Stimulated activated CD8-positive, alpha-beta memory T cell treated with anti-CD3 and anti-CD28 coated beads, Interleukin-12 subunit alpha, Interleukin-12 subunit beta, amount 100 ng/mL, for 1 hour (primary cell): ENCODE results near the gene CERT1.
"Not testable (repeated sequence)": the region's sequence is repeated elsewhere in the genome, so short reads cannot be mapped to it uniquely, and the experiment has no call there.

Experiments used
- DNase-seq: peaks from one replicate; pipeline ENCODE4 v3.0.0-alpha.2; 2020; ENCODE audit warnings: low read depth

CERT1 gene, protein sequence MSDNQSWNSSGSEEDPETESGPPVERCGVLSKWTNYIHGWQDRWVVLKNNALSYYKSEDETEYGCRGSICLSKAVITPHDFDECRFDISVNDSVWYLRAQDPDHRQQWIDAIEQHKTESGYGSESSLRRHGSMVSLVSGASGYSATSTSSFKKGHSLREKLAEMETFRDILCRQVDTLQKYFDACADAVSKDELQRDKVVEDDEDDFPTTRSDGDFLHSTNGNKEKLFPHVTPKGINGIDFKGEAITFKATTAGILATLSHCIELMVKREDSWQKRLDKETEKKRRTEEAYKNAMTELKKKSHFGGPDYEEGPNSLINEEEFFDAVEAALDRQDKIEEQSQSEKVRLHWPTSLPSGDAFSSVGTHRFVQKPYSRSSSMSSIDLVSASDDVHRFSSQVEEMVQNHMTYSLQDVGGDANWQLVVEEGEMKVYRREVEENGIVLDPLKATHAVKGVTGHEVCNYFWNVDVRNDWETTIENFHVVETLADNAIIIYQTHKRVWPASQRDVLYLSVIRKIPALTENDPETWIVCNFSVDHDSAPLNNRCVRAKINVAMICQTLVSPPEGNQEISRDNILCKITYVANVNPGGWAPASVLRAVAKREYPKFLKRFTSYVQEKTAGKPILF

DNA sequence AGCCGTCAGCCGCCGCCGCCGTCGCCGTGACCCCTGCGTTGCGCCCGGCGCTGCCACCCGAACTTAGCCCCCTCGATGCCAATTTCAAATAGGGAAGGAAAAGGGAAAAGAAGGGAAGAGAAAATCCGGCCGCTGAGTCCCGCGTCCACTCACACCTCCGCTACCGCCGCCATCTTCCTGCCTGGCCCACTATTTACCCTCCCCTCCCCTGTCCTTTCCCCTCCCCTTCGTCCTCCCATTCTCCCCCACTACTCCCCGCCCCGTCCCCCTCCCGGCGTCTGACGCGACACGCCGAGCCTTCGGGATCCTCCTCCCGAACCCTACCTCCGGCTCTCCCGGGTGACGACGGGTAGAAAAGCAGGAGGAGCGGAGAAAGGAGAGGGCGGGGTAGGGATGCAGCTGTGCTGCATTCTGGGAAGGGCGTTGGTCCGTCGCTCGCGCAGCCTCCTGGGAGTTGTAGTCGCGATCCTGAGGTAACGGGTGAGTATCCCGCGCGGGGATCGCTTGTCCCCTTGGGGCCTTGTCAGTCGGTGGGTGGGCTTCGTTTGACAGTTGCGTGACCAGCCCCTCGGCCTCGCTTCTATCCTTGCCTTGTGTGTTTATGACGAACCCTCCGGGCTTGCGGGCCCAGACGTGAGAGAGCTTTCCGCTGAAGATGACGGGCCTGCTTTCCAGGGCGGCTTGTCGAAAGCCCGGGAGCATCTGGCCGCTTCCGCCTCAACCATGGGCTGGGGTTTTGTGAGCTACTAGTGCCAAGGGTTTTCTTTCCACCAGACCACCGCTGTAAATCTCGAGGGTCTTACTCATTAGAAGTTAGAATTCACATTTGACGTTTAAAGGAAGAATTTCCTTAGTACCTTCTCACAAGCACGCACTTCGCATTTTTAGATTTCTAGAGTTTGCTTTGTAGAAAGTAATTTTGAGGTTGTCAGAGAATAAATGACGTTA, at the start of gene CERT1, which contains the start of gene POLK:
CERT1 (minus strand) TSS at position 195 of the 948 bp plus-strand sequence. CDS start 422 bp downstream, outside the sequence.
POLK (plus strand) TSS at position 457 of the 948 bp plus-strand sequence.
- DNase-seq: peak; percentile 86

DNA sequence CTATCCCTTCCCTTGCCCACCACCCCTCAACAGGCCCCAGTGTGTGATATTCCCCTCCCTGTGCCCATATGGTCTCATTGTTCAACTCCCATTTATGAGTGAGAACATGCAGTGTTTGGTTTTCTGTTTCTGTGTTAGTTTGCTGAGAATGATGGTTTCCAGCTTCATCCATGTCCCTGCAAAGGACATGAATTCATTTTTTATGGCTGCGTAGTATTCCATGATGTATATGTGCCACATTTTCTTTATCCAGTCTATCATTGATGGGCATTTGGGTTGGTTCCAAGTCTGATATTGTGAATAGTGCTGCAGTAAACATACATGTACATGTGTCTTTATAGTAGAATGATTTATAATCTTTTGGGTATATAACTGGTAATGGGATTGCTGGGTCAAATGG, 49.2 kb upstream of the CERT1 start:
- DNase-seq: not testable (repeated sequence)

DNA sequence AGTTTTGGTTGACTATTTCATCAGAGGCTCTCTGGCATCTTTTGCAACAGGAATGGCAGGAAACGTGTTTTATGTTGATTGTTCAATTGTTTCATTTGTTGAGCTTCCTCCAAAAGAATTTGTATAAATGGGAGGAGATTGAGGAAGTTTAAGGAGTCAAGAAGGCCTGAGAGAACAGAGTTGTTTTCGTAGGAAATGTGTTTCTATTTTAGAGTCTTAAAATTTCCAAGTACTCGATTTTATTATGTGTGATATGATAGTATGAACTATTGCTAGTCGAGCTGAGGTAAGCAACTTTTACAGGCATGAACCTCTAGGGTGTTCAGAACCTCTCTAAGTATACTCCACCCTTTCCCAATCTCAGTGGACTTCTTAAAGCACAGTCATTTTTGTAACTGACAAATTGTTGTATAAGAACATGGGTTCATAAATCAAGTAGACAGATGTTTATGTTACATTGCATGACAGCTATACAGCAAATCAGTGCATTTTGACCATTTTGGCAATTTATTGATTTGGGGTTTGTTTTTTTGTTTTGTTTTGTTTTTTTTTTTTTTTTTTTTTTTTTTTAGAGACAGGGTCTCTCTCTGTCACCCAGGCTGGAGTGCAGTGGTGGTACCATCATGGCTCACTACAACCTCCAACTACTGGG, 47.7 kb upstream of the CERT1 start:
- DNase-seq: no peak

DNA sequence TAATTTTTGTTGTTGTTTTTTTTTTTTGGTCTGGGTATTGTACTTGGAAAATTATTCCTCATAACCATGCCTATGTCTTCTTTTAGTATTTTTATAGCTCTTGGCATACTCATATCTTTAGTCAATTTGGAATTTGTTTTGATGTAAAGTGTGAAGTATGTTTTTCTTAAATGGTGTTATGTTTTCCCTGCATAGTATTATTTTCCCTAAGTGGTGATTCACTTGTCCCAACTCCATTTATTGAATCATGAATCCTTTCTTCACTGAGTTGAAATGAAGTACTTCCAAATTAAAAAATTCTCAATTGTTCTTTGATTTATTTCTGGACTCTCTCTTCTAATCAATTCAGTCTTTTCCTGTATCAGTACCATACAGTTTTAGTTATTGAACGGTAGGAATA, 46.8 kb upstream of the CERT1 start:
- DNase-seq: no peak

DNA sequence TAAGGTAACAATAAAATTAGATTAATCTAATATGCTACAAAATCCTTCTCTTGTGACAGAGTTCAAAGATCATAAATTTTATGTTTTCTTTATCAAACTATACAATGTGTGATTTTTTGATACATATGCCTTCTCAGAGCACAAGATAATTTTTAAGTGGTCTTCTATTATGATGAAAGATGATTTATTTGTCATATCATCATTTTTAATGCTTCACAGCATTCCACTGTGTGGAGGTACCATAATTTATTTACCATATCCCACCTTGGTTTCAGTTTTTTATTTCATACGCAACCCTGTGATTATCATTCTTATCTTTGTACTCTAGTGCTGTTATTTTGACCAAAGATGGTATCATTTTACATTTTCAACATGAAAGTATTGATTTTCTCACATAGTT, 41.9 kb upstream of the CERT1 start:
- DNase-seq: no peak

DNA sequence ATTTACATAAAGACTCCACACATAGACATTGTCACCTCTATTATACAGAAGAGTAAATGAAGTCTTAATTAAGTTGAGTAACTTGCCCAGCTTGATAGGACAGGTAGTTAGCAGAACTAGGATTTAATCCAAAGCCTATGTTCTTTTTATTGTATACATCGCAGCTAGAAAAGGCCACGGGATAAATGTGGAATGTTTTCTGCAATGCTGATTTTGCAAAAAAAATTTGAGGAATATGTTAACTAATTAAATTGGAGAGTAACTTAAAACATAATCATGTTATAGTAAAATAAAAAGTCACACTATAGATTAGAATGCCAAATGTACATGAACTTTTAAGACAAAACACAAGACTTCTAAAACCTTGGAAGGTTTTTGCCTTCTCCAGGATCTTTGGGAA, 41.3 kb upstream of the CERT1 start:
- no peak for DNase-seq

DNA sequence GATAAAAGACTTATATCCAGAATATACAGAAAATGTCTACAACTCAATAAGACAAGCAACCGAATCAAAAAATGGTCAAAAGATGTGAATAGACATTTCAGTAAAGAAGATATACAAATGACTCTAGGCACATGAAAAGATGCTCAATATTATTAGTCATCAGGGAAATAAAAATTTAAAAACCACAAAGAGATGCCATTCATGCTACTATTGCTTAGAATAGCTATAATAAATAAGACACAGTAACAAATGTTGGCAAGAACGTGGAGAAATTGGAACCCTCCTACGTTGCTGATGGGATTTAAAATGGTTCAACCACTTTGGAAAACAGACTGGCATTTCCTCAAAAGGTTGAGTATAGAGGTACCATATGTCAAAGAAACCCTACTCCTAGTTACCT, 40.0 kb upstream of the CERT1 start:
- no peak for DNase-seq

DNA sequence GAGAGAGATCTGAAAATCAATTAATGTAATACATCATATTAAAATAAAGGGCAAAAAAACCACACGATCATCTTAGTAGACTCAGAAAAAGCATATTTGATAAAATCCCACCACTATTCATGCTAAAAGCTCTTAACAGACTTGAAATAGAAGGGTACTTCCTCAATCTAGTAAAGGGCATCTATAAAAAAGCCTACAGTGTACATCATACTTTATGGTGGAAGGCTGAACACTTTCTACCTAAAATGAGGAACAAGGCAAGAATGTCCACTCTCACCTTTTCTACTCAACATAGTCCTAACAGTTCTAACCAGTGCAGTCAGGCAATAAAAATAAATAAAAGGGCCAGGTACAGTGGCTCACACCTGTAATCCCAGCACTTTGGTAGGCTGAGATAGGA, 39.2 kb upstream of the CERT1 start:
- DNase-seq: no peak

DNA sequence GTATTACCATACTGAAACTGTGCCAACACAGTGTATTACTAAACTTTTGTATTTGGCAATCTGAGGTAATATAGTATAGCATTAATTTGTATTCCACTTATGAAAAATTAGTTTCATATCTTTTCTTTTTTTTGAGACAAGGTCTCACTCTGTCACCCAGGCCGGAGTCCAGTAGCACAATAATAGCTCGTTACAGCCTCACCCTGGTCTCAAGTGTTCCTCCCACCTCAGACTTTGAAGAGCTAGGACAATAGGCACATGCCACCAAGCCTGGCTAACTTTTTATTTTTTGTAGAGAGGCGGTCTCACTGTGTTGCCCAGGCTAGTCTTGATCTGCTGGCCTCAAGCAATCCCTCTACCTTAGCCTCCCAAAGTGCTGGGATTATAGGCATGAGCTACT, 36.4 kb upstream of the CERT1 start:
- no peak for DNase-seq

DNA sequence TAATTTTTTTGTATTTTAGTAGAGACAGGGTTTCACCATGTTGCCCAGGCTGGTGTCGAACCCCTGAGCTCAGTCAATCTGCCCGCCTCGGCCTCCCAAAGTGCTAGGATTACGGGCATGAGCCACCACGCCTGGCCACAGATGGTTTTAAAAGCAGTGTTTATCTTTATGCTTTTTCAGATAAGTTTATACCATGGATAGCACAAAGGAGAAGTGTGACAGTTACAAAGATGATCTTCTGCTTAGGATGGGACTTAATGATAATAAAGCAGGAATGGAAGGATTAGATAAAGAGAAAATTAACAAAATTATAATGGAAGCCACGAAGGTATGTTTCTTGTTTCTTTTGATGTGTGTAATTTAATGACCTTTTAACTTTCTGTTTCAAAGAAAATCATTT, 35.4 kb upstream of the CERT1 start:
- DNase-seq: no peak

DNA sequence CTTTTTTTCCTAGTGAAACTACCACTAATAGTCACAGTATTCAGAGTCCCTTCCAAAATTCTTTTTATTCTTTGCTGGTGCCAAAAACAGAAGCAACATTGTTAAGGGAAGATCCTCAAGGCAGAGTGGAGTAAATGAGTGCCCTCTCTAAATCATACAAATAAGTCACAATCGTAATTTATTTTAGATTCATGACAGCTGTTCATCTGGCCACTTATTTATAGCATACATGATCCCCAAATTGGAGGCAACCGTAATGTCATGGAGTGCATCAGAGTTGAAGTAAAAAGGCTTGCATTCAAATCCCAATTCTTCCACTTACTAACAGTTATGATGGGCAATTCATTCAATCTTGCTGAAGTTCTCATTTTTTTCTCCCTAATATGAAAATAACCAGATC, 33.7 kb upstream of the CERT1 start:
- no peak for DNase-seq

DNA sequence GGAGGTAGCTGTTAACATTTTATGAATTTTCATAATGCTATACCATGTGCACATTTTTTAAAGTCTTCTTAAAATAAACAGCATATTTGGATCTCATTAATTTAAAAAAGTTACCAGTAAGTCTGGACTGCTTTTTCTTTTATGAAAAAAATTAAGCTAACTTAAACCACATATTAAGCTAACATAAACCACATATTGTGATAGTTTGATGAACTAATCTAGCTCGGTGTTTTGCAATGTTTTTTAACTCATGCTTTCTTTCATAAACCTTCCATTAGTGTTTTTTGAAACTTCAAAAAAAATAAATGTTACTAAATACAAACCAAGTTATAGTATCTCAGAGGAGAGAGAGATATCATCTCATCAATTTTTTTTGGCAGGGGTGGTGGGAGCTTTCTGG, 26.8 kb upstream of the CERT1 start:
- DNase-seq: no peak

DNA sequence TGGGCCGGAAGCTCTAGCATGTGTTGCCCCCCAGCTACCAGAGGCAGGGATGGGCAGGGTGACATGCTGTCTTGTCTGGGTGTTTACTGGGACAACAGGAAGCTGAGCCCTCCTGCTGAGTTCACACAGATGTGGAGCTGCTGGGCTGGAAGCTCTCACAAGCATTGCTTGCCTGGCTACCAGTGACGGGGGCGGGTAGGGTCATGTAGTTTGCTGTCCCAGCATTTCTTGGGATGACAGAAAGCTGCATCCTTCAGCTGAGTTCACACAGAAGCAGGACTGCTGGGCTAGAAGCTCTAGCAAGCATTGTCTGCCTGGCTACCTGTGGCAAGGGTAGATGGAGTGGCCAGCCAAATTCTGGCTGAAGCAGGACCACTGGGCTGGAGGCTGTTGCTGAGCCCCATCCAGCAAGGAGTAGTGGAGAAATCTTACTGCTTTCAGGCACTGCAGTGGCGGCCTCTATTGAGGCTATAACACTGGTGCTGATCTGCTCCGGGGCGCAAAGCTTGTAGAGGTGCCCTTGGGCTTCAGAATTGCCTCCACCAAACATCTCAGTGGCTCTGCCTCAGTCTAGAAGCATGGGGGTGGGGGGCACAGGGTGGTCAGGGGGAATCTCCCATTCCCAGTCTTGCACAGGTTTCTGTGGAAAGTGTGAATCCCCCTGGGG, 25.4 kb upstream of the CERT1 start:
- no peak for DNase-seq

DNA sequence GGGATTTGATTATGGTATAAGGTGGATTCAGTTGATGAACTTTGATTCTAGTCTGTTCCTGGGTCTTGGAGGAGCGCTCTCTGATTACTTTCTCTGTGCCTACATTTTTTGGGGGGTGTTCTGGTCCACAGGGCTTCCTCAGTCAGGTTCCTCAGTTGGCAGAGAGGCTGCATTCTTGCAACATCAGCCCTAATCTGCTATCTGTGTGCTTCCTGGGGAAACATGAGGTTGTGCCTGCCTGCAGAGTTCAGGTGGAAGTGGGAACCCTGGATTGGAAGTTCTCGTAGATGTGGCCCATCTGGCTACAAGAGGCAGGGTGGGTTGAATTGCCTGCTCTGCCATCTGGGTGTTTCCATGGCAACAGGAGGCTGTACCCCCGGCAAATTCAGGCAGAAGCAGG, 24.7 kb upstream of the CERT1 start:
- no peak for DNase-seq

DNA sequence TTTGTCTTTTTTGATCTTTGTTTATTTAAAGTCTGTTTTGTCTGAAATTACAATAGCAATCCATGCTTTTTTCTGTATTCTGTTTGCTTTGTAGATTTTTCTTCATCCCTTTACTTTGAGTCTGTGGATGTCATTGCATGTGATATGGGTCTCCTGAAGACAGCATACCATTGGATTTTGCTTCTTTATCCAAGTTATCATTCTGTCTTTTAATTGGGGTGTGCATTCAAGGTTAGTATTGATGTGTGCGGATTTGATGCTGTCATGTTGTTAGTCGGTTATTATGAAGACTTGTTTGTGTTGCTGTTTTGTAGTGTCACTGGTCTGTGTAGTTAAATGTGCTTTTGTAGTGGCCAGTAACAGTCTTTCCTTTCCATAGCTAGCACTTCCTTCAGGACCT, 23.3 kb upstream of the CERT1 start:
- no peak for DNase-seq

DNA sequence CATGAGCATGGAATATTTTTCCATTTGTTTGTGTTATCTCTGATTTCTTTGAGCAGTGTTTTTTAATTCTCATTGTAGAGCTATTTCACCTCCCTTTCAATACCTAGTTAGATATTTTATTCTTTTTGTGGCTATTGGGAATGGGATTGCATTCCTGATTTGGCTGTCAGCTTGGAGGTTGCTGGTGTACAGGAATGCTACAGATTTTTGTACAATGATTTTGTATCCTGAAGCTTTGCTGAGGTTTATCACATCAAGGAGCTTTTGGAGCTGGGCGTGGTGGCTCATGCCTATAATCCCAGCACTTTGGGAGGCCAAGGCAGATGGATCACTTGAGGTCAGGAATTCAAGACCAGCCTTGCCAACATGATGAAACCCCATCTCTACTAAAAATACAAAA, 22.3 kb upstream of the CERT1 start:
- not testable (repeated sequence) for DNase-seq

DNA sequence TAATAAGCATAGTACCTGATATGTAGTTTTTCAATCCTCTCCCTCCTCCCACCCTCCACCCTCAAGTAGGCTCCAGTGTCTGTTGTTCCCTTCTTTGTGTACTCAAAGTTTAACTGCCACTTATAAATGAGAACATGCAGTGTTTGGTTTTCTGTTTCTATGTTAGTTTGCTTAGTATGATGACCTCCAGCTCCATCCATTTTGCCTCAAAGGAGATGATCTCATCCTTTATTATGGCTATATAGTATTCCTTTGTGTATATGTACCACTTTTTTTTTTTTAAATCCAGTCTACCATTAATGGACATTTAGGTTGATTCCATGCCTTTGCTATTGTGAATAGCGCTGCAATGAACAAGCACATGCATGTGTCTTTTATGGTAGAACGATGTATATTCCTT, 20.8 kb upstream of the CERT1 start:
- no peak for DNase-seq

DNA sequence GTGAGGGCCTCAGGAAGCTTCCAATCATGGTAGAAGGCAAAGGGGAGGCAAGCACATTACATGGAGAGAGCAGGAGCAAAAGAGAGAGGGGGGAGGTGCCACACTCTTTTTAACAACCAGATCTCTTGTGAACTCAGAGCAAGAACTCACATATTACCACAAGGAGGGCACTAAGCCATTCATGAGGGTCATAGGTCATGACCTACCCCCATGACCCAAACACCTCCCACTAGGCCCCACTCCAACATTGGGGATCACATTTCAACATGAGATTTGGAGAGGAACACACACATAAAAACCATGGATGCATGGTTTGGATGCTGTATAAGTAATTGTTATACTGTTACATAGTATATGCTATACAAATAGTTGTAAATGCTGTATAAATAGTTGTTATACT, 17.8 kb upstream of the CERT1 start:
- DNase-seq: no peak

DNA sequence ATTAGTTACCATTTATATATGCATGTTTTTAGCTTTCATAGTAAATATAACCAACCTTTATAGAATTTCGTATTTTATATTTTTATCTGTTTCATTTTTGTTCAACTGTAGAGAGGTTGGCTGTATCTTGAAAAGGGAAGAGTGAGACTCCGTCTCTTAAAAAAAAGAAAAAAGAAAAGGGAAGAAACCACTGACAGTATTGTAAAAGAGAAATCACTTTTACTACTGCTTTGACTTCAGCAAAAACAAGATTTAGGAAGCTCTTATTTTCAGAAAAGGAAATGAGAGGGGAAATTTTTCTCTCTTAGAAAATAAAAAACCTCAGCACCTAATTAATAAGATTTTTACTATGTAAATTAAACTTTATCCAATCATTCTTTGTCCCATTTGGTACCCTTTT, 14.6 kb upstream of the CERT1 start:
- DNase-seq: no peak

DNA sequence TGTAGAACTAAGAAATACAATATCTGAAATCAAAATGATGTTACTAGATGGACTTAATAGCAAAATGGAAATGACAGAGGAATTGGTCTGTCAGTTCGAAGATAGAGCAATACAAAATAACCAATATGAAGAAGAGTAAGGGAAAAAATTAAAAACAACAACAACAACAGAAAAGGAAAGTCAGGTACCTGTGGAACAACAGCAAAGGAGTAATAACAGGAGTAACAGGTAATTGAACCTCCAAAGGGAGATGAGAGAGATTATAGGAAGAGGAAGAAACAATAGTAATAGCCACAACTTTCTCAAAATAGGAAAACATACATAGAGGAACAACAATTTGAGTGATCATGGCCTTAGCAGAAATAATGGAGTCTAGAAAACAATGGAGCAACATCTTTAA, 13.9 kb upstream of the CERT1 start:
- DNase-seq: no peak

DNA sequence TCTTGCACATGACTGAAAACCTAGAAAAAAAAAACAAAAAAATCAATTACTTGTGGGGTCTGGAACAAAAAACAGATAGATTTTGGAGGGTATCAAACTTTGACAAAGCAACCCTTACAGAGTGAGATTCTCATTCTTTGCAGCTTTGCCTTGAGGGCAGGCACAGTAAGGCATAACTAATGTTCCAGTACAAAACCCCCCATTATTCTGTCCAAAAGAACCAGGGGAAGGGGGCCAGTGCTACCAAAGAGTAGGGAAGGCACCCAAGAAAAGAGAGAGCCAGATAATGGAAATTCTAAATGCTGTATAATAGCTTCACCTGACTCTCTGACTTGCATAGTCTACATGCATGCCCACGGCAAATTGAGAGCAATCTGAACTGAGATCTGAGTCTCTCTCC, 13.2 kb upstream of the CERT1 start:
- DNase-seq: no peak

DNA sequence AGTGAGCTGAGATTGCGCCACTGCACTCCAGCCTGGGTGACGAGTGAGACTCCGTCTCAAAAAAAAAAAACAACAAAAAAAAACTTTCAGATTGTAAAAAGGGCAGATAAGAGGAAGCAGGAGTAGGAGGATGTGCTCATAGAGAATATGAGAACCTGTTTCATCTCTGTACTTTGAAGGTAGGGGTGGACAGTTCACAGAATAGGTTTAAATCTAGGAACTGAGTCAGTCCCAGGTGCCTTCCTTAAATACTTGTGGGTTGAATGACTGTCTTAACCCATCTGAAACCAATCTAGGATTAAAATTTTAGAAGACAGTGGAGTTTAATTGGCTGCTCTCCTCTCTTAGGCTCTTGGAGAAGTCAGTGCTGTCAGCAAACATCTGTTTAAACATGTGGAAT, 12.6 kb upstream of the CERT1 start:
- no peak for DNase-seq
